H1 (cell line): Measurements from ENCODE around the gene PGD. TPM values are rescaled to one million over a fixed set of nuclear protein-coding genes. Genes with fewer than 3 reads are reported as not detected.

ENCODE experiments used
- BCL11A ChIP-seq, 2 experiments: IDR thresholded peaks; one replicate each; pipeline ENCODE4 v1.6.1; 2011; ENCODE audit warnings: low read depth in 2 of 2, low read length in 2 of 2, mild to moderate bottlenecking in 2 of 2
- EP300 ChIP-seq, 2 experiments: IDR thresholded peaks; 1 replicate in 1 of 2; 2 replicates in 1 of 2; pipeline ENCODE4 v1.6.1; 2011 to 2012; ENCODE audit warnings: low read depth in 2 of 2, low read length in 2 of 2, mild to moderate bottlenecking in 2 of 2, borderline replicate concordance in 1 of 2, inconsistent platforms in 1 of 2, moderate library complexity in 1 of 2
- HDAC2 ChIP-seq, 2 experiments: fragments of 300-600 bp in 1 of 2; sonication (generic) in 1 of 2; IDR thresholded peaks; 2 replicates each; pipeline ENCODE4 v1.6.1; 2011 to 2012; ENCODE audit warnings: low read depth in 2 of 2, low read length in 2 of 2, mild to moderate bottlenecking in 2 of 2, moderate library complexity in 2 of 2, borderline replicate concordance in 1 of 2, inconsistent platforms in 1 of 2
- KDM1A ChIP-seq: fragments of 200-600, 300-600 bp; sonication (generic); IDR thresholded peaks from 2 replicates; pipeline ENCODE4 v1.7.1; 2016; ENCODE audit warnings: mild to moderate bottlenecking, low read length, borderline replicate concordance
- NRF1 ChIP-seq: IDR thresholded peaks from 2 replicates; pipeline ENCODE4 v1.6.1; 2011; ENCODE audit warnings: mild to moderate bottlenecking, low read depth, low read length, improper control_type of control experiment
- PHF8 ChIP-seq: fragments of 200-600 bp; sonication (generic); conservative IDR thresholded peaks from 2 replicates; pipeline ENCODE4 v1.7.1; 2012; ENCODE audit warnings: low read depth, mild to moderate bottlenecking, inconsistent platforms, low read length, moderate library complexity
- SIRT6 ChIP-seq: IDR thresholded peaks from one replicate; pipeline ENCODE4 v1.7.1; 2012; ENCODE audit warnings: low read length, inconsistent platforms
- polyA plus RNA-seq, 7 experiments: library from polyadenylated mRNA; depleted of rRNA in 3 of 7; stranded (reverse) in 5 of 7; unstranded in 2 of 7; fragments of >200 nt in 5 of 7; fragments of 200-250 nt in 2 of 7; gene quantifications; 1 replicate in 5 of 7; 2 replicates in 1 of 7; 4 replicates in 1 of 7; pipeline versions ENCODE4 v1.2.1 to v1.2.3, GENCODE V29; 2011 to 2013; ENCODE audit warnings: missing spikeins in 2 of 7, mixed read lengths in 2 of 7
- total RNA-seq: library from RNA; stranded (reverse); fragmentation: NEBNext Ultra II Directional; extraction: Animal tissue kit (Norgen Biotek cat#: 25700); gene quantifications from 2 replicates; pipeline ENCODE4 v1.2.1, GENCODE V29; 2021

Gene PGD
- total and polyA plus RNA-seq, 2 of the 8 experiments (the other 6 are each of a cell fraction or from before 2014, with no cell fraction given) = 191 to 331 TPM

DNA sequence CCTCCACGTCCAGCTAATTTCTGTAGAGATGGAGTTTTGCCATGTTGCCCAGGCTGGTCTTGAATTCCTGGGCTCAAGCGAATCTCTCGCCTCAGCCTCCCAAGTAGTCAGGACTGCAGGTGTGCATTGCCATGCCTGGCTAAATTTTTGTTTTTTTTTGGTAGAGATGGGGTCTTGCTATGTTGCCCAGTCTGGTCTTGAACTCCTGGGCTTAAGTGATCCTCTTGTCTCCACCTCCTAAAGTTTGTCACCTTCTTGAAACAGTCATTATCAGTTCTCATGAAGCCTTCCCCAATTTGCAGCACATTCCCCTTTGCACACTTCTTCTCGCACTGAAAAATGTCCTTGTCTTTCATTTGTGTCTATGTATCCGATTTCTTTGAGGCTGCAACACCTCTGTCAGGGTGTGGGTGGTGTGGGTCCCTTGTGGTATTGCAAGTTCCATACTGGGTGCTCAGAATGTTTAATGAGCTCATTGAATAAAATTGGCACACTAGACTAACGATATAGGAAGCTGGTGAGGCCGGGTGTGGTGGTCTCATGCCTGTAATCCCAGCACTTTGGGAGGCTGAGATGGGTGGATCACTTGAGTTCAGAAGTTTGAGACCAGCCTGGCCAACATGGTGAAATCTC is 48.0 kb downstream of the PGD start (continued):
- TF ChIP-seq KDM1A (no peak), SIRT6 (no peak), PHF8 (no peak), EP300 (IDR thresholded peaks at IDR 0.05; ENCODE audit: borderline replicate concordance in 1 of 2, low read depth in 2 of 2, low read length in 2 of 2) (no peak), BCL11A (IDR thresholded peaks at IDR 0.05; ENCODE audit: low read depth in 2 of 2, low read length in 2 of 2) (no peak), NRF1 (no peak), HDAC2 (IDR thresholded peaks at IDR 0.05; ENCODE audit: borderline replicate concordance in 1 of 2, low read depth in 2 of 2, low read length in 2 of 2) (no peak)
